SK-N-SH (cell line): ENCODE data around the gene ABLIM2. TPM values are rescaled to one million over a fixed set of nuclear protein-coding genes. Genes with fewer than 3 reads are reported as not detected.

Source experiments
- CTCF ChIA-PET: fragments of 300-600, 350-600 bp; formaldehyde crosslinking; extraction: SDS; loops from one replicate; lab custom pipeline; 2021; lab: Yijun Ruan, JAX
- POLR2A ChIA-PET: fragments of 350-600 bp; sonication (Branson Sonifier 250); formaldehyde crosslinking; extraction: SDS; loops from one replicate; lab custom pipeline; 2020; ENCODE audit warnings: antibody characterized with exemption, inconsistent platforms; lab: Yijun Ruan, JAX
- DNase-seq: peaks from one replicate; pipeline ENCODE4 v3.0.0; 2012
- H2AFZ ChIP-seq: fragments of 200-600 bp; sonication (generic); 2 replicates; pipeline ENCODE4 v1.8.1; 2016; ENCODE audit warnings: antibody characterized with exemption, mild to moderate bottlenecking, low read depth
- H3F3A ChIP-seq: fragments of 200-600 bp; sonication (generic); replicated peaks from 2 replicates; pipeline ENCODE3; 2016; ENCODE audit warnings: antibody characterized with exemption, mild to moderate bottlenecking; ENCODE audit not compliant: insufficient read depth
- H3K27ac ChIP-seq, 2 experiments: fragments of 200-500 bp in 1 of 2; fragments of 200-600 bp in 1 of 2; sonication (Bioruptor generic) in 1 of 2; sonication (generic), shearing (Covaris generic) in 1 of 2; 2 replicates each; pipeline versions ENCODE4 v1.5.1 to v1.6.1; 2014 to 2016; ENCODE audit warnings: low read depth in 2 of 2, inconsistent platforms in 1 of 2, low read length in 1 of 2, mild to moderate bottlenecking in 1 of 2, mixed read lengths in 1 of 2
- H3K27me3 ChIP-seq: fragments of 200-600 bp; sonication (generic), shearing (Covaris generic); 2 replicates; pipeline ENCODE4 v1.6.1; 2016; ENCODE audit warnings: mixed run types; ENCODE audit not compliant: insufficient read depth
- H3K36me3 ChIP-seq, 2 experiments: fragments of 200-500 bp in 1 of 2; fragments of 200-600 bp in 1 of 2; sonication (Bioruptor generic) in 1 of 2; sonication (generic) in 1 of 2; replicated peaks in 1 of 2; 2 replicates each; pipeline versions ENCODE3 to v1.5.1; 2014 to 2016; ENCODE audit warnings: low read length in 1 of 2, mild to moderate bottlenecking in 1 of 2; ENCODE audit not compliant: insufficient read depth in 2 of 2, control insufficient read depth in 1 of 2
- H3K4me1 ChIP-seq, 2 experiments: fragments of 200-500 bp in 1 of 2; fragments of 200-600 bp in 1 of 2; sonication (Bioruptor generic) in 1 of 2; sonication (generic), shearing (Covaris generic) in 1 of 2; 2 replicates each; pipeline versions ENCODE4 v1.5.1 to v1.6.1; 2014 to 2016; ENCODE audit warnings: low read depth in 1 of 2, low read length in 1 of 2, mixed run types in 1 of 2; ENCODE audit not compliant: insufficient read depth in 2 of 2, control insufficient read depth in 1 of 2
- H3K4me2 ChIP-seq: fragments of 200-600 bp; sonication (generic), shearing (Covaris generic); 2 replicates; pipeline ENCODE4 v1.6.1; 2017; ENCODE audit warnings: mixed run types
- H3K4me3 ChIP-seq, 2 experiments: fragments of 200-500 bp in 1 of 2; fragments of 200-600 bp in 1 of 2; sonication (Bioruptor generic) in 1 of 2; sonication (generic), shearing (Covaris generic) in 1 of 2; 2 replicates each; pipeline versions ENCODE4 v1.5.1 to v1.8.1; 2014 to 2016; ENCODE audit warnings: low read depth in 2 of 2, inconsistent platforms in 1 of 2, low read length in 1 of 2, mild to moderate bottlenecking in 1 of 2, mixed read lengths in 1 of 2, moderate library complexity in 1 of 2
- H3K79me2 ChIP-seq: fragments of 200-600 bp; sonication (generic); 2 replicates; pipeline ENCODE4 v1.8.1; 2017; ENCODE audit warnings: mild to moderate bottlenecking; ENCODE audit not compliant: insufficient read depth
- H3K9ac ChIP-seq: fragments of 200-600 bp; sonication (generic); 2 replicates; pipeline ENCODE4 v1.6.1; 2017; ENCODE audit warnings: mixed run types
- H3K9me2 ChIP-seq: fragments of 200-600 bp; sonication (generic); 2 replicates; pipeline ENCODE4 v1.6.1; 2017; ENCODE audit warnings: mixed run types
- H3K9me3 ChIP-seq: fragments of 200-600 bp; sonication (generic); 2 replicates; pipeline ENCODE4 v1.6.1; 2017; ENCODE audit warnings: mixed run types, mild to moderate bottlenecking, moderate library complexity
- H4K20me1 ChIP-seq: fragments of 200-600 bp; sonication (generic); 2 replicates; pipeline ENCODE4 v1.6.1; 2017; ENCODE audit warnings: mild to moderate bottlenecking, mixed run types; ENCODE audit not compliant: insufficient read depth
- ELF1 ChIP-seq: IDR thresholded peaks from 2 replicates; pipeline ENCODE4 v1.4.0; 2012
- EP300 ChIP-seq, 2 experiments: IDR thresholded peaks; 2 replicates each; pipeline versions ENCODE4 v1.4.0 to v1.6.1; 2012; ENCODE audit warnings: borderline replicate concordance in 1 of 2, low read depth in 1 of 2, low read length in 1 of 2
- FOXJ3 ChIP-seq: sonication (generic); formaldehyde crosslinking; IDR thresholded peaks from 2 replicates; pipeline ENCODE4 v1.5.1; 2020; ENCODE audit warnings: mild to moderate bottlenecking, missing genetic modification reagents
- GABPA ChIP-seq: IDR thresholded peaks from 2 replicates; pipeline ENCODE4 v1.4.0; 2012; ENCODE audit warnings: low read depth, mild to moderate bottlenecking
- JUND ChIP-seq: IDR thresholded peaks from 2 replicates; pipeline ENCODE4 v1.4.0; 2012
- MEF2A ChIP-seq: IDR thresholded peaks from 2 replicates; pipeline ENCODE4 v1.4.0; 2012; ENCODE audit warnings: low read depth, borderline replicate concordance
- NFIC ChIP-seq: IDR thresholded peaks from 2 replicates; pipeline ENCODE4 v1.4.0; 2012; ENCODE audit warnings: borderline replicate concordance
- REST ChIP-seq: IDR thresholded peaks from 2 replicates; pipeline ENCODE4 v1.6.1; 2012; ENCODE audit warnings: mild to moderate bottlenecking, low read depth, low read length, moderate library complexity
- TEAD4 ChIP-seq: IDR thresholded peaks from 2 replicates; pipeline ENCODE4 v1.4.0; 2012; ENCODE audit warnings: mild to moderate bottlenecking, borderline replicate concordance; ENCODE audit not compliant: insufficient read depth
- ZBTB33 ChIP-seq: IDR thresholded peaks from 2 replicates; pipeline ENCODE4 v1.4.0; 2012; ENCODE audit warnings: low read depth, borderline replicate concordance
- WGBS: methylation state at CpG from one replicate; pipeline ENCODE4 v1.1.6; 2017; ENCODE audit warnings: low lambda C conversion rate; 5-methylcytosine and 5-hydroxymethylcytosine counted together
- polyA plus RNA-seq, 3 experiments: library from polyadenylated mRNA; depleted of rRNA; stranded (reverse); fragments of >200 nt; gene quantifications; 2 replicates each; pipeline ENCODE4 v1.2.3, GENCODE V29; 2012

ABLIM2 gene
- polyA plus RNA-seq, 1 of the 3 experiments (the other 2 are of a cell fraction) = 0.53 TPM

GRCh38 chr4:8200302-8200975, 41.8 kb upstream of the ABLIM2 start:
- CTCF ChIA-PET = interaction anchor here (1.2 to 4.7 kb wide), 4 partner anchors 13 to 24 kb away, joined by 3 to 29 read pairs (median 6); no protein-coding TSS in a partner anchor
- peak overlapping the region; percentile 90 for H3K4me2 ChIP-seq

GRCh38 chr4:8199594-8200301, 41.1 kb upstream of the ABLIM2 start:
- TF ChIP-seq TEAD4 = no peak
- TF ChIP-seq GABPA = no peak
- TF ChIP-seq JUND = no peak
- TF ChIP-seq MEF2A = no peak
- TF ChIP-seq ZBTB33 = no peak
- WGBS = 56% methylated on average over 9 of the region's 26 CpGs
- Histone ChIP-seq H3K9me3 (no peaks in the 10 kb centered on the region), H3K27me3 (no peaks in the 10 kb centered on the region), H3K4me3 (peak overlapping the region; percentile 48 to 57), H3K36me3 (no peaks in the 10 kb centered on the region), H3K27ac (peak overlapping the region in 1 of 2 experiments; percentile 90; a peak in 2 of 4 replicates), H4K20me1 (no peaks in the 10 kb centered on the region), H3K79me2 (no peaks in the 10 kb centered on the region), H3K4me2 (peak overlapping the region; percentile 90), H3K9me2 (no peaks in the 10 kb centered on the region), H2AFZ (peak overlapping the region; percentile 94), H3K9ac (peak overlapping the region; percentile 69), H3F3A (no peaks in the 10 kb centered on the region), H3K4me1 (peaks cover 13 to 58% of the 10 kb centered on the region in 2 experiments; a peak in 2 of 4 replicates)
- DNase-seq = no peak
- POLR2A ChIA-PET = interaction anchor here (1.0 to 1.2 kb wide), 3 partner anchors 19 to 59 kb away, joined by 3 to 5 read pairs (median 4); no protein-coding TSS in a partner anchor
- CTCF ChIA-PET = interaction anchor here (0.7 to 4.7 kb wide), 10 partner anchors 9 to 398 kb away, joined by 3 to 29 read pairs (median 4); no protein-coding TSS in a partner anchor

More at GRCh38 chr4:8200302-8200975, 41.8 kb upstream of the ABLIM2 start:
- no peaks in the 10 kb centered on the region for H3K79me2 ChIP-seq
- H3K36me3 ChIP-seq = no peaks in the 10 kb centered on the region
- H3K4me1 ChIP-seq = peaks cover 13 to 65% of the 10 kb centered on the region in 2 experiments; a peak in 2 of 4 replicates
- H4K20me1 ChIP-seq = no peaks in the 10 kb centered on the region
- no peak overlapping the region for H2AFZ ChIP-seq
- no peak for DNase-seq
- 83% methylated on average over 15 of the region's 30 CpGs for WGBS
- no peaks in the 10 kb centered on the region for H3K9me3 ChIP-seq
- no peaks in the 10 kb centered on the region for H3K9me2 ChIP-seq
- H3K27me3 ChIP-seq = no peaks in the 10 kb centered on the region
- H3K9ac ChIP-seq = no peak overlapping the region
- H3K4me3 ChIP-seq = no peak overlapping the region
- H3K27ac ChIP-seq = peak overlapping the region in 1 of 2 experiments; percentile 90; a peak in 1 of 4 replicates
- TF ChIP-seq EP300 (IDR thresholded peaks at IDR 0.05; ENCODE audit: borderline replicate concordance in 1 of 2, low read depth in 1 of 2, low read length in 1 of 2) (no peak), MEF2A (no peak), FOXJ3 (no peak), ELF1 (no peak), REST (no peak), NFIC (no peak)
- no peaks in the 10 kb centered on the region for H3F3A ChIP-seq
- POLR2A ChIA-PET = no interaction called here
